Ovary (tissue), 3 donors: ENCODE measurements around the gene ANXA4.

Experiments
- POLR2A ChIP-seq: fragments of 450-650 bp; IDR thresholded peaks from one replicate; pipeline ENCODE4 v1.6.1; 2017; ENCODE audit warnings: antibody characterized with exemption, mild to moderate bottlenecking, moderate library complexity
- TF ChIP-seq, protein P1 (sequence below), 3 donors: fragments of 450-650 bp in 2 of 3; fragments of 200-600 bp in 1 of 3; IDR thresholded peaks; one replicate each; pipeline versions ENCODE4 v1.5.1 to v1.8.0; 2016 to 2022; ENCODE audit warnings: antibody characterized with exemption in 3 of 3, mild to moderate bottlenecking in 1 of 3
- donor health status: DM: no; HTN: no; CAD: no.

DNA sequence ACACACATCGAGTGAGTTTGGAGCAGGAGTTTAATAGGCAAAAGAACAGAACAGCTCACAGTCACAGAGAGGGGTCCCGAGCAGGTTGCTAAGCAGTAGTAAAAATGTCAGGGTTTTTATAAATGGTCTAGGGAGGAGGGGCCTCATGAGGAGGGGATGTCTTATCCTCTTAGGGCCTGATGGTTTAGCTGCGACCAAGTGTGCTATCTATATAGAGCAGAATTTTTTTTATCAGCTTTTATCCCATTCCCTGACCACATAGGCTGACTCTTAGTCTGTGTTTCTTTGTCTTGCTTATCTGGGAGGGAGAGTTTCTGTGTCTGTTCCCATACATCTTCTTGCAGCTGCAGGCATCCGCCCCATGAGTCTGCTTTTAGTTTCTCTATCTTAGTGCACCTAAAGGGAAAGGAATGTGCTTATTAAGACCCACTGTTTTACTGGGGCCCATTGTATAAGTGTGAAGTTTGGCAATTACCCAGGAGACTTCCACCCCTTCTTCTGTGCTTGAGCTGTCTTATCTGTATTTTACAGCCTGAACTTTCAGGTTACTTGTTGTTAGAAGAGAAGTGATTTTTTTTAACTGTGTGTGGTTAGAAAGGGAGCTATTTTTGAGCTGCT is 57.1 kb downstream of the ANXA4 start:
- TF ChIP-seq POLR2A: no peak
- TF ChIP-seq, protein P1, sequence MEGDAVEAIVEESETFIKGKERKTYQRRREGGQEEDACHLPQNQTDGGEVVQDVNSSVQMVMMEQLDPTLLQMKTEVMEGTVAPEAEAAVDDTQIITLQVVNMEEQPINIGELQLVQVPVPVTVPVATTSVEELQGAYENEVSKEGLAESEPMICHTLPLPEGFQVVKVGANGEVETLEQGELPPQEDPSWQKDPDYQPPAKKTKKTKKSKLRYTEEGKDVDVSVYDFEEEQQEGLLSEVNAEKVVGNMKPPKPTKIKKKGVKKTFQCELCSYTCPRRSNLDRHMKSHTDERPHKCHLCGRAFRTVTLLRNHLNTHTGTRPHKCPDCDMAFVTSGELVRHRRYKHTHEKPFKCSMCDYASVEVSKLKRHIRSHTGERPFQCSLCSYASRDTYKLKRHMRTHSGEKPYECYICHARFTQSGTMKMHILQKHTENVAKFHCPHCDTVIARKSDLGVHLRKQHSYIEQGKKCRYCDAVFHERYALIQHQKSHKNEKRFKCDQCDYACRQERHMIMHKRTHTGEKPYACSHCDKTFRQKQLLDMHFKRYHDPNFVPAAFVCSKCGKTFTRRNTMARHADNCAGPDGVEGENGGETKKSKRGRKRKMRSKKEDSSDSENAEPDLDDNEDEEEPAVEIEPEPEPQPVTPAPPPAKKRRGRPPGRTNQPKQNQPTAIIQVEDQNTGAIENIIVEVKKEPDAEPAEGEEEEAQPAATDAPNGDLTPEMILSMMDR (IDR thresholded peaks at IDR 0.05): no peak
